B cell (primary cell): ENCODE data around the gene NFKBIB.

ENCODE experiments used
- EZH2 ChIP-seq: IDR thresholded peaks from 2 replicates; pipeline ENCODE4 v1.6.1; 2012; ENCODE audit warnings: borderline replicate concordance, low read depth, mild to moderate bottlenecking, moderate library complexity, low read length; ENCODE audit not compliant: insufficient read depth, poor library complexity, severe bottlenecking
- TF ChIP-seq, protein P1 (sequence below): fragments of 200-600 bp; IDR thresholded peaks from one replicate; pipeline ENCODE4 v1.8.0; 2022; ENCODE audit warnings: antibody characterized with exemption, mild to moderate bottlenecking

DNA sequence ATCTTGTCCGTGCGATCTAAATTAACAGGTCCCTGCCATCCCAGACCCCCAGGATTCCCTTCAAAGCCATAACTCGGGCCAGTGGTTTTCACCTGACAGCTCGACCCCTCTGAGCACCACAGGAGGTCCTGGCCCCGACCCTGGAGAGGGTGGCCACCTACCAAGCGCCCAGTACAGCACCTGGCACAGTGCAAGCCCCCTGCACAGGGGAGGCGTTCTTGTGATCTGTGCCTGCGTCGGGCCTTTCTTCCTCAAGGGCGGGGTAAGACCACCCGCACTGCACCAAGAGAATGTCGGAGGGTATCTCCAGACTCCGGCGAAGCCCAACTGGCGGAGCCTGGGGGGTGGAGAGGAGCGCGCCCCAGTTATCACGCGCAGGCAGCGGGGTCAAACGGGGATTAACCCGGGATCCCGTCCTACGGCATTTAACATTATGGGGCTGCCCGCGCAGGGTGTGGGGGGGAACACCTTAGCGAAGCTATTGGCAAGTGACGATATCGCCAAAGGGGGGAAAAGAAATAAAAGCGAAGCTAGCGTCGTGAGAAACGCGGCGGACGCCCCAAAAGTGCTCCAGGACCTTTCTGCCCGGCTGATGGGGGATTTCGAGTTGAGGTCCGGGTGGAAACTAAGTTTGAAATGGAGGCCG is 48.7 kb upstream of the NFKBIB start:
- TF ChIP-seq, protein P1, sequence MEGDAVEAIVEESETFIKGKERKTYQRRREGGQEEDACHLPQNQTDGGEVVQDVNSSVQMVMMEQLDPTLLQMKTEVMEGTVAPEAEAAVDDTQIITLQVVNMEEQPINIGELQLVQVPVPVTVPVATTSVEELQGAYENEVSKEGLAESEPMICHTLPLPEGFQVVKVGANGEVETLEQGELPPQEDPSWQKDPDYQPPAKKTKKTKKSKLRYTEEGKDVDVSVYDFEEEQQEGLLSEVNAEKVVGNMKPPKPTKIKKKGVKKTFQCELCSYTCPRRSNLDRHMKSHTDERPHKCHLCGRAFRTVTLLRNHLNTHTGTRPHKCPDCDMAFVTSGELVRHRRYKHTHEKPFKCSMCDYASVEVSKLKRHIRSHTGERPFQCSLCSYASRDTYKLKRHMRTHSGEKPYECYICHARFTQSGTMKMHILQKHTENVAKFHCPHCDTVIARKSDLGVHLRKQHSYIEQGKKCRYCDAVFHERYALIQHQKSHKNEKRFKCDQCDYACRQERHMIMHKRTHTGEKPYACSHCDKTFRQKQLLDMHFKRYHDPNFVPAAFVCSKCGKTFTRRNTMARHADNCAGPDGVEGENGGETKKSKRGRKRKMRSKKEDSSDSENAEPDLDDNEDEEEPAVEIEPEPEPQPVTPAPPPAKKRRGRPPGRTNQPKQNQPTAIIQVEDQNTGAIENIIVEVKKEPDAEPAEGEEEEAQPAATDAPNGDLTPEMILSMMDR = no peak
- no peak for TF ChIP-seq EZH2
